GM23248 (cell line): ENCODE measurements around the gene COL3A1.

ENCODE experiments used
- EZH2 ChIP-seq: fragments of 200-600 bp; sonication (generic); IDR thresholded peaks from 2 replicates; pipeline ENCODE4 v1.6.1; 2018; ENCODE audit warnings: antibody characterized with exemption, mild to moderate bottlenecking; ENCODE audit not compliant: insufficient read depth, poor library complexity, severe bottlenecking
- EZH2phosphoT487 ChIP-seq: fragments of 200-600 bp; sonication (generic); IDR thresholded peaks from 2 replicates; pipeline ENCODE4 v1.6.1; 2018; ENCODE audit warnings: antibody characterized with exemption, moderate library complexity, mild to moderate bottlenecking, low read depth; ENCODE audit not compliant: insufficient read depth

GRCh38 chr2:189024901-189025618 lies 50.9 kb downstream of the COL3A1 start:
- TF ChIP-seq EZH2 = no peak
- no peak for TF ChIP-seq EZH2phosphoT487
